Body of pancreas (tissue), 4 donors: ENCODE data around the gene MYLK.

Experiments
- CTCF ChIP-seq, 7 experiments: fragments of 450-650 bp in 4 of 7; fragments of 200-600 bp in 3 of 7; sonication (generic) in 3 of 7; IDR thresholded peaks; one replicate each; pipeline ENCODE4 v1.5.1; 2016 to 2019; ENCODE audit warnings: antibody characterized with exemption in 7 of 7
- POLR2A ChIP-seq, 3 donors: fragments of 450-650 bp; IDR thresholded peaks; one replicate each; pipeline ENCODE4 v1.6.1; 2016; ENCODE audit warnings: antibody characterized with exemption in 3 of 3, mild to moderate bottlenecking in 2 of 3

DNA sequence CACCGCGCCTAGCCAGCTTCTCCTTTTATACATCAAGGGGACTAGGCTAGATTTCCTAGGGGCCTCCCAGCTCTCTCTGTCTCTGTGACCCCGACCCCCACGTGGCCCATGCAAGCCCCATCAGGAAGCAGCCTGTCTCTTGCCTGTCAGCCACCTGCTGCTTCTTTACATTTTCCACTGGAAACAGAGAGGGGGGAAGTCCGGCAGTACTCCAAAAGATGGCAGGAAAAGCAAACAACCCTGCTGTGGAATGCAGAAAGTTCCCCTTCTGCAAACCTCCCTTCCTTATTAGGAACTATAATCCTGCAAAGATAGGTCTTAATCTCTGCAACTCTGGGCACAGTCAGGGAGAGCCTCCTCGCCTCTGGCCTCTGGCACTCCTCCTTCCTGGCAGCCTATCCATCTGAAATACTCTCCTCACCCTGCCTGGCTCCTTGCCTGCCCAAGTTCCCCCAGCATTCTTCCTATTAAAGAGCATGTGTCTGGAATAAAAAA lies 251.9 kb downstream of the MYLK start:
- no peak for TF ChIP-seq CTCF (IDR thresholded peaks at IDR 0.05)
- TF ChIP-seq POLR2A (IDR thresholded peaks at IDR 0.05), result no peak
